Testis (tissue), 3 donors: ENCODE results near the gene LPIN3. TPM values are rescaled to one million over a fixed set of nuclear protein-coding genes. Genes with fewer than 3 reads are reported as not detected.

ENCODE experiments used
- DNase-seq: peaks from one replicate; pipeline ENCODE4 v3.0.0-alpha.2; 2019
- H3K27ac ChIP-seq, 2 donors: fragments of 200-600 bp; sonication (generic); one replicate each; pipeline ENCODE4 v1.5.1; 2019
- H3K27me3 ChIP-seq: fragments of 200-600 bp; sonication (generic); one replicate; pipeline ENCODE4 v1.5.1; 2019
- H3K36me3 ChIP-seq: fragments of 200-600 bp; sonication (generic); one replicate; pipeline ENCODE4 v1.5.1; 2017; ENCODE audit warnings: low read depth; ENCODE audit errors: missing control alignments
- H3K4me1 ChIP-seq: fragments of 200-600 bp; sonication (generic); one replicate; pipeline ENCODE4 v1.5.1; 2019
- H3K4me3 ChIP-seq, 2 donors: fragments of 200-600 bp; sonication (generic); one replicate each; pipeline ENCODE4 v1.5.1; 2017 to 2019
- H3K9me3 ChIP-seq: fragments of 200-600 bp; sonication (generic); one replicate; pipeline ENCODE4 v1.5.1; 2017
- POLR2A ChIP-seq: fragments of 450-650 bp; IDR thresholded peaks from one replicate; pipeline ENCODE4 v1.6.1; 2017; ENCODE audit warnings: antibody characterized with exemption, mild to moderate bottlenecking, moderate library complexity
- WGBS, 2 donors: methylation state at CpG; one replicate each; pipeline ENCODE4 v1.1.5; 2018; 5-methylcytosine and 5-hydroxymethylcytosine counted together
- intact Hi-C: fragments of 100-400 bp; cut with DNase I; formaldehyde crosslinking; loops from one replicate; pipeline ENCODE4 v1.15.1; 2023; ENCODE audit warnings: low total_unique reads
- polyA plus RNA-seq: library from polyadenylated mRNA; stranded (reverse); fragments of 350-450 nt; fragmentation: Illumina TruSeq; extraction: RNeasy Lipid Tissue Mini Kit (QIAGEN cat#74804); gene quantifications from one replicate; pipeline ENCODE4 v1.2.3, GENCODE V29; 2014; ENCODE audit warnings: low read depth, low replicate concordance; ENCODE audit not compliant: insufficient read depth
- total RNA-seq, 2 donors: library from RNA; depleted of rRNA; stranded (reverse); fragments of >200 nt; gene quantifications; one replicate each; pipeline ENCODE4 v1.2.3, GENCODE V29; 2016
- TF ChIP-seq, protein P1 (sequence below), 3 experiments: fragments of 450-650 bp in 2 of 3; fragments of 200-600 bp in 1 of 3; sonication (generic) in 1 of 3; IDR thresholded peaks; one replicate each; pipeline ENCODE4 v1.5.1; 2016 to 2019; ENCODE audit warnings: antibody characterized with exemption in 3 of 3, mild to moderate bottlenecking in 2 of 3, moderate library complexity in 1 of 3

Gene LPIN3
- total and polyA plus RNA-seq, 3 donors from 2014 or later, result 7.6 to 13.6 (median 9.9) TPM

DNA sequence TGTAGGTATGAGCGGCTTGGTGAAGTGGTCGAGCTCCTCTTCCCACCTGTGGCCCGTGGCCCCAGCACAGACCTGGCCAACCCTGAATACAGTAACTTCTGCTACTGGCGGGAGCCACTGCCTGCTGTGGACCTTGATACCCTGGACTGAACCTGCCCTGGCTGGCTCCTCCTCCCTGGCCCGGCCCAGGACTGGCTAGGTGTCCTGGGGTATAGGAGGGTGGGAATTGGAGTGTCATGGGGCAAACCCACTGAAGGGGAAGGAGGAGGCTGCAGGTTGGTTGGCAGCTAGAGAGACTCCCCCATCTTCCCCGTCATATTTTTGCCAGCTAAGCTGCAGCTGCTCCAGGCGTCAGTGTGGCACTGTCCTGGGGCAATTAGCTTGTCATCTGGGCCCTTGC, 18.1 kb downstream of the LPIN3 start:
- no peaks in the 10 kb centered on the region for H3K36me3 ChIP-seq
- H3K4me3 ChIP-seq, result no peak overlapping the region
- no peak for DNase-seq
- intact Hi-C loops, result no loop called here
- 72 to 90% methylated on average over 3 to 7 of the region's 7 CpGs for WGBS, 2 donors
- H3K27ac ChIP-seq, result no peak overlapping the region
- H3K4me1 ChIP-seq, result peaks cover 6% of the 10 kb centered on the region
- TF ChIP-seq POLR2A, result no peak
- TF ChIP-seq, protein P1, sequence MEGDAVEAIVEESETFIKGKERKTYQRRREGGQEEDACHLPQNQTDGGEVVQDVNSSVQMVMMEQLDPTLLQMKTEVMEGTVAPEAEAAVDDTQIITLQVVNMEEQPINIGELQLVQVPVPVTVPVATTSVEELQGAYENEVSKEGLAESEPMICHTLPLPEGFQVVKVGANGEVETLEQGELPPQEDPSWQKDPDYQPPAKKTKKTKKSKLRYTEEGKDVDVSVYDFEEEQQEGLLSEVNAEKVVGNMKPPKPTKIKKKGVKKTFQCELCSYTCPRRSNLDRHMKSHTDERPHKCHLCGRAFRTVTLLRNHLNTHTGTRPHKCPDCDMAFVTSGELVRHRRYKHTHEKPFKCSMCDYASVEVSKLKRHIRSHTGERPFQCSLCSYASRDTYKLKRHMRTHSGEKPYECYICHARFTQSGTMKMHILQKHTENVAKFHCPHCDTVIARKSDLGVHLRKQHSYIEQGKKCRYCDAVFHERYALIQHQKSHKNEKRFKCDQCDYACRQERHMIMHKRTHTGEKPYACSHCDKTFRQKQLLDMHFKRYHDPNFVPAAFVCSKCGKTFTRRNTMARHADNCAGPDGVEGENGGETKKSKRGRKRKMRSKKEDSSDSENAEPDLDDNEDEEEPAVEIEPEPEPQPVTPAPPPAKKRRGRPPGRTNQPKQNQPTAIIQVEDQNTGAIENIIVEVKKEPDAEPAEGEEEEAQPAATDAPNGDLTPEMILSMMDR (IDR thresholded peaks at IDR 0.05), result no peak
- H3K27me3 ChIP-seq, result no peaks in the 10 kb centered on the region
- no peaks in the 10 kb centered on the region for H3K9me3 ChIP-seq

DNA sequence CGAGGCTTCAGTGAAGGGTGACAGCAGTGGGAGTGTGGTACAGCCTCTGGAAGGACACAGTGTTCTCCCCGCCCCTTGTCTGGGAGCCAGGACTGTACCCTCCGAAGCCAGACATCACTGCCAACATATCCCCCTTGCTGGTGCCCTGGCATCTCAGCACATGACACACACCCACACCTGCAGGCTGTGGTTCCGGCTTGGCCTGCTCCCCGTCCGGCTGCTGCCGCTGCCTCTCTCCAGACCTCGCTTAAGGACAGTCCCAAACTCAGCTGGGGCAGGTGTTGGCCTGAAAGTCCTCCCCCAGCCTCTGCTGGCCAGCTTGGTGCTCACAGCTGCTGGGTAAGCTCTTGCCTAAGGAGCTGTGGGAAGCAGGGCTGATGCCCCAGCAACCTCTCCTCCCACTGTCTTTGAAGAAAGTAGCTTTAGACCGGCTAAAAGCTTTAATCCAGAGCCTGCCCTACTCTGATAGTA, 19.0 kb downstream of the LPIN3 start:
- Histone ChIP-seq H3K27ac (peak overlapping the region in 1 of 2 donors; percentile 30), H3K36me3 (no peaks in the 10 kb centered on the region), H3K4me3 (no peak overlapping the region), H3K4me1 (peaks cover 6% of the 10 kb centered on the region), H3K9me3 (no peaks in the 10 kb centered on the region), H3K27me3 (no peaks in the 10 kb centered on the region)
- DNase-seq, result no peak
- intact Hi-C loops, result no loop called here
- 74 to 79% methylated on average over 3 to 9 of the region's 9 CpGs for WGBS, 2 donors
- TF ChIP-seq POLR2A, result no peak
- TF ChIP-seq, protein P1 (IDR thresholded peaks at IDR 0.05), result no peak

DNA sequence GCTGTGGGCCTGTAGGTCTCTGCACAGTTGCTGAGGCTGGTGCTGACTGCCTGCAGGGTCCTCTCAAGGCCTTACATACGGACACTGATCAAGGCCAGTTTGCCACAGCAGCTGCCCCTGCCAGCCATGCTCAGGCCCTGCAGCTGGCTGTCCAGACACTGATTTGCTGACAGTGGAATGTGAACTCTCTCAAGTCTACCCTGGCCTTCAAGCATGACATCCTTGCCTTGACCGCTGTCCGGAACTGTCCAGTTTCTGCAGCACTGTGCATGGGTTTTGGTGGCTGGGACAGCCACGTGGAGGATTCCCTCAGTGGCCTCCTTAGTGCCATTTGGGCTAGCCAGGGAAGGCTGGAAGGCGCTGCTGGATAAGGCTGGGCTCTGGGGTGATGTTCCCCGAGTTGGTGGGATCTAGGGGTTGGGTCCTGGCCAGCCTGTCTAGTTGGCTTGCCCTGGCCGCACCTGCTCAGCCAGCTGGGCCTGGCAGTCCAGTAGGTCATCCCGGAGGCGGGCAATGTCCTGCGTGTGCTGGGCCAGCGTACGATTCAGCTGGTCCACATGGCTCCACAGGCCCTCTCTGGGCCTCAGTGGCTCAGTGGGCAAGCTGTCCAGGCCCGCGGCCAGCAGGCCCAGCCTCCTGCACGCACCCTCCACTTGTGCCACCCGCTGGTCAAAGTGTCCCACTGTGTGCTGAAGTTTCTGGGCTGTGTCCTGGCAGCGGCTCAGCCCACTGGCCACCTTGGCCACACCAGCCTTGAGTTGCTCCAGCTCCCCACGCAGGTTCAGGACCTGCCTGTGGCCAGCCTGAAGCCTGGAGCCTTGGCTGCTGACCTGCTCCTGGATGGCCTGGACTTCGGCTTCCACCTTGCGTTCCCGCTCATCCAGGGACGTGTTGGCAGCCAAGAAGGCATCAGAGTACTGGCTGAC, 20.5 kb downstream of the LPIN3 start:
- Histone ChIP-seq H3K27me3 (no peaks in the 10 kb centered on the region), H3K27ac (no peak overlapping the region), H3K36me3 (no peaks in the 10 kb centered on the region), H3K9me3 (no peaks in the 10 kb centered on the region), H3K4me3 (no peak overlapping the region), H3K4me1 (peaks cover 11% of the 10 kb centered on the region)
- no peak for DNase-seq
- TF ChIP-seq, protein P1 (IDR thresholded peaks at IDR 0.05), result no peak
- TF ChIP-seq POLR2A, result no peak
- intact Hi-C loops, result no loop called here
- 83 to 86% methylated on average over 7 to 17 of the region's 22 CpGs for WGBS, 2 donors

DNA sequence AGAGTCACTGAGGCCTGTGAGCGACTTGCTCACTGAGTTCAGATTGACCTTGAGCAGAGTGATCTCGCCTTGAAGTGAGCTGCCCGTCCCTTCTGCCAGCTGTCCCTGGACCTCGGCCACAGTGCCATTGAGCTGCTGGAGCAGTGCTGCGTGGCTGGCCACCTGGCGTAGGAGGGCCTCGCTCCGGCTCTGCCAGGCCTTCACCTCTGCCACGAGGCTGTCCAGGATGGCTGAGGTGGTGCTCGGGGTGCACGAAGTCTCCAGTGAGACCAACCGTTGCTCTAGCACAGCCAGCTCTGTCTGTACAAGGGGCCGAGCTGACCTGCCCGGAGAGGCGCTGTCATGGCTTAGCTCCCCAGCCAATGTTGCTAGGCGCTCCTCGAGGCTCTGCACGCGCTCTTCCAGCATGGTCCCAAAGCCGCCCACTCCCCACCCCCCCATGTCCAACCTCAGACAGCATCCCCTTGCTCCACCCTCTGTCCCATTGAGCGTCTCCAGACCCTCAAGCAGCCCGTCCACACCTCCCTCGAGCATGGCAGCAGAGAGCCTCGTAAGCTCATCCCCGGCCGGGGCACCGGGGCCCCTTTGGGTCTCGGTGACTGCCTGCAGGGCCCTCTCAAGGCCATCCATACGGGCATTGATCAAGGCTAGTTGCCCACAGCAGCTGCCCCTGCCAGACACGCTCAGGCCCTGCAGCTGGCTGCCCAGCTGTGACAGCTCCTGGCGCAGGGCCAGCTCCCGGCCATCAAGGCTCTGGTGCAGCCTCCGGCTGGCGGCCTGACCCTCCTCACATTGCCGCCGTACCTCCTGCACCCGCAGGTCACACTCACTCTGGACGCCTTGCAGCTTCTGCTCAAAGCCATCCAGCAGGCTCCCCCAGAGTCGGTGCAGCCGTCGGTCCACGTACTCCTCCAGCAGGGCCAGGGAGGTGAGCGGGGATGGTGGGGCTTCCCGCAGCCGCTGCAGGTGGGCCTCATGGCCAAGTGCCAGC, 21.4 kb downstream of the LPIN3 start:
- H3K9me3 ChIP-seq, result no peaks in the 10 kb centered on the region
- DNase-seq, result no peak
- H3K27me3 ChIP-seq, result no peaks in the 10 kb centered on the region
- no peak for TF ChIP-seq POLR2A
- TF ChIP-seq, protein P1 (IDR thresholded peaks at IDR 0.05), result no peak
- WGBS, 2 donors, result 75% methylated on average over 21 to 45 of the region's 45 CpGs
- peaks cover 11% of the 10 kb centered on the region for H3K4me1 ChIP-seq
- intact Hi-C loops, result no loop called here
- no peak overlapping the region for H3K27ac ChIP-seq
- no peak overlapping the region for H3K4me3 ChIP-seq
- no peaks in the 10 kb centered on the region for H3K36me3 ChIP-seq
